GM10248 (cell line): ENCODE measurements around the gene CNNM1.
A peak's percentile ranks its signal among the peaks of the same experiment; 100 is the strongest.

Source experiments
- CTCF ChIA-PET: fragments of 300-600 bp; sonication (Branson Sonifier 250); formaldehyde crosslinking; extraction: SDS; loops from one replicate; lab custom pipeline; 2021; ENCODE audit warnings: antibody characterized with exemption; lab: Yijun Ruan, JAX
- POLR2A ChIA-PET: fragments of 350-650 bp; sonication (Branson Sonifier 250); formaldehyde crosslinking; extraction: SDS; loops from one replicate; lab custom pipeline; 2020; ENCODE audit warnings: antibody characterized with exemption; lab: Yijun Ruan, JAX
- DNase-seq: peaks from one replicate; pipeline ENCODE4 v3.0.0; 2012; ENCODE audit errors: extremely low spot score
- TF ChIP-seq, protein P1 (sequence below): IDR thresholded peaks from 2 replicates; pipeline ENCODE4 v1.5.1; 2012; ENCODE audit warnings: mild to moderate bottlenecking, low read depth; ENCODE audit errors: extremely low read depth, missing control alignments, control extremely low read depth

CNNM1 gene

DNA sequence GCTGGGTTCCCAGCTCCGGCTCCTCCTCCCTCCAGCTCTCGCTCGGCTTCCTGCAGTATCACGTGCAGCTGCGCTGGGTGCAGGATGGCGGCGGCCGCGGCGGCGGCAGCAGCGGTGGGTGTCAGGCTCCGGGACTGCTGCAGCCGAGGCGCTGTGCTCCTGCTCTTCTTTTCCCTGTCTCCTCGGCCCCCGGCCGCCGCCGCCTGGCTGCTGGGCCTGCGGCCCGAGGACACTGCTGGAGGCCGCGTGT, at the start of gene CNNM1:
Gene CNNM1 (plus strand): TSS at position 53 of the 250 bp plus-strand sequence. CDS start 32 bp downstream, at position 85.
- TF ChIP-seq, protein P1, sequence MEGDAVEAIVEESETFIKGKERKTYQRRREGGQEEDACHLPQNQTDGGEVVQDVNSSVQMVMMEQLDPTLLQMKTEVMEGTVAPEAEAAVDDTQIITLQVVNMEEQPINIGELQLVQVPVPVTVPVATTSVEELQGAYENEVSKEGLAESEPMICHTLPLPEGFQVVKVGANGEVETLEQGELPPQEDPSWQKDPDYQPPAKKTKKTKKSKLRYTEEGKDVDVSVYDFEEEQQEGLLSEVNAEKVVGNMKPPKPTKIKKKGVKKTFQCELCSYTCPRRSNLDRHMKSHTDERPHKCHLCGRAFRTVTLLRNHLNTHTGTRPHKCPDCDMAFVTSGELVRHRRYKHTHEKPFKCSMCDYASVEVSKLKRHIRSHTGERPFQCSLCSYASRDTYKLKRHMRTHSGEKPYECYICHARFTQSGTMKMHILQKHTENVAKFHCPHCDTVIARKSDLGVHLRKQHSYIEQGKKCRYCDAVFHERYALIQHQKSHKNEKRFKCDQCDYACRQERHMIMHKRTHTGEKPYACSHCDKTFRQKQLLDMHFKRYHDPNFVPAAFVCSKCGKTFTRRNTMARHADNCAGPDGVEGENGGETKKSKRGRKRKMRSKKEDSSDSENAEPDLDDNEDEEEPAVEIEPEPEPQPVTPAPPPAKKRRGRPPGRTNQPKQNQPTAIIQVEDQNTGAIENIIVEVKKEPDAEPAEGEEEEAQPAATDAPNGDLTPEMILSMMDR = no peak
- CTCF ChIA-PET = interaction anchor here (1.5 kb wide), 1 partner anchor 8 kb away, joined by 5 read pairs; no protein-coding TSS in a partner anchor
- POLR2A ChIA-PET = no interaction called here
- peak; percentile 29 for DNase-seq

GRCh38 chr10:99279626-99280111, 49.5 kb upstream of the CNNM1 start:
- TF ChIP-seq, protein P1 = no peak
- CTCF ChIA-PET = interaction anchor here (1.2 to 3.1 kb wide), 4 partner anchors 8 to 813 kb away, joined by 3 to 17 read pairs (median 4); no protein-coding TSS in a partner anchor
- no peak for DNase-seq
- POLR2A ChIA-PET = interaction anchor here (0.6 kb wide), 1 partner anchor 454 kb away, joined by 6 read pairs; no protein-coding TSS in a partner anchor

- POLR2A ChIA-PET = interaction anchor here (0.6 kb wide), 1 partner anchor 805 kb away, joined by 3 read pairs; no protein-coding TSS in a partner anchor
- DNase-seq = no peak
Observed at GRCh38 chr10:99280472-99280871, 48.7 kb upstream of the CNNM1 start.

GRCh38 chr10:99285881-99286280, 43.3 kb upstream of the CNNM1 start:
- ChIA-PET CTCF (interaction anchor here (1.0 kb wide), 1 partner anchor 9 kb away, joined by 3 read pairs; no protein-coding TSS in a partner anchor), POLR2A (no interaction called here)
- DNase-seq = no peak
- TF ChIP-seq, protein P1 = no peak

More at GRCh38 chr10:99280472-99280871, 48.7 kb upstream of the CNNM1 start:
- TF ChIP-seq, protein P1 = no peak
- CTCF ChIA-PET = interaction anchor here (1.6 to 3.1 kb wide), 3 partner anchors 7 to 814 kb away, joined by 3 to 17 read pairs (median 6); no protein-coding TSS in a partner anchor

- POLR2A ChIA-PET = no interaction called here
Observed at GRCh38 chr10:99290306-99290705, 38.9 kb upstream of the CNNM1 start.

DNA sequence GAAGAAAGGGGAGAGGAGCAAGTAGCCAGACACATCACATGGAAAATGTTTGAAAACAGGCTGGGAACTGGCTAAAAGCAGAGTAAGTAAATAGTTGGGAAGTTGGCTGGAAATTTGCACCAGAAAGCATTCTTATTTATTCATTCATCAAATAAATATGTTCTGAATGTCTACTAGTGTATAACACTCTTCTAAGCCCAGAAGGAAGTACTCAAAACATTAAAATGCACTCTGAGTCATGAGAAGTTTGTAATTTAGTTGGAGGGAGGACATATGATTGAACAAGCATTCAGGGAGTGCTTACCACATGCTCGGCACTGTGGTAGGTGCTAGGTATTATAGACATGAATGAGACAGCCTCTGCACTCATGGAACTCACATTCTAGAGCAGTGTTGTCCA, 37.0 kb upstream of the CNNM1 start:
- TF ChIP-seq, protein P1 = no peak
- ChIA-PET POLR2A (no interaction called here), CTCF (no interaction called here)
- no peak for DNase-seq

More at GRCh38 chr10:99290306-99290705, 38.9 kb upstream of the CNNM1 start:
- CTCF ChIA-PET = interaction anchor here (1.0 to 1.8 kb wide), 6 partner anchors 10 to 44 kb away, joined by 3 to 7 read pairs (median 4); no protein-coding TSS in a partner anchor
- no peak for DNase-seq
- TF ChIP-seq, protein P1 = no peak
